Amniotic stem cell (primary cell): ENCODE results near the gene ZNF267.
"Not testable (repeated sequence)": the region's sequence is repeated elsewhere in the genome, so short reads cannot be mapped to it uniquely, and the experiment has no call there.

ENCODE experiments used
- DNase-seq: peaks from one replicate; lab custom pipeline; 2025; lab: John Stamatoyannopoulos, UW

The ZNF267 gene

DNA sequence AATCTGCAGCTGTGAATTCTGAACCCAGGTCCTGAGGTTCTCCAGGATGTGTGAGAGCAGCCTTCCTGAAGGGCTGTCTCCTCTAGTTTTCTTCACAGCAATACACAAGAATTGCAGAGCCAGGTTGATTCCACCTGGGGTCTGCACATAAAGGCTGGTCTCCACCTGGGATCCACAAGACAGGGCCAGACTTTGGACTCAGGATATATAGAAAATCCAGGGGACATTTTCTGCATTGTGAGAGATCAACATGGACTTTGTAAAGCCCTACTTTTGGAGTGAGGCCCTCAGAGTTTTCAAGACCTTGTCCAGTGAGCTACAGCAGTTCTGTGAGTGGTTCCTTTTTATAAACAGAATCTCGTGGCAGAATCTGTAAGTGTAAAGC, 6.3 kb downstream of the ZNF267 start:
- DNase-seq, result no peak

DNA sequence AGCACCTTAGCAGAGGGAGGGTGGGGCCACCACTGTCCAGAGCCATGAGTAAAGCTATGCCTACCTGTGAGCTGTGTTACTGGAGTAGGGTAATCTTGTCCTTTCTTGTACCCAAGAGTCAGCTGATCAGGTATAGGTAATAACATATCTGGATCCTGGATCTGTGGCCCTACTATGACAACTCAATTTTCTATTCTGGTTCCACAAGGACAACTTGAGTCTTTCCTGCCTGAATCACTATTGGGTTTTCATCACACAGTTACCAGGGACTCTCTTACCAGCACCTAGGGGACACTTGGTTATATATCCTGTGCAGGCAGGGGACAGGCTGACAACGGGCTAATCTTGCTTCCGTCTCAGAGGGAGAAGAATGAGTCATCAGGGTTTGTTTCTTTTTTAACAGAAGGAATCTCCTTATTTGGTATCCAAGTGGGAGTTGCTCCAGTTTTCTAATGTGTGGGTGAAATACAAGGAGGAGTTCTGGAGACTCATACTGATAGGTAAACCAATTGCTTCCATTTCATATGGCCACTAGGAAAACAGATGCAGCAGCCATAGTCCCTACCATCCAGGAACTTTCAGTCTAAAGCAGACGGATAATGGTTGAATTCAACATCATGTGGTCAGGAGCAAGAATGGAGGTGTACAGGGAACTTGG, 6.8 kb downstream of the ZNF267 start:
- peak; percentile 29 for DNase-seq

DNA sequence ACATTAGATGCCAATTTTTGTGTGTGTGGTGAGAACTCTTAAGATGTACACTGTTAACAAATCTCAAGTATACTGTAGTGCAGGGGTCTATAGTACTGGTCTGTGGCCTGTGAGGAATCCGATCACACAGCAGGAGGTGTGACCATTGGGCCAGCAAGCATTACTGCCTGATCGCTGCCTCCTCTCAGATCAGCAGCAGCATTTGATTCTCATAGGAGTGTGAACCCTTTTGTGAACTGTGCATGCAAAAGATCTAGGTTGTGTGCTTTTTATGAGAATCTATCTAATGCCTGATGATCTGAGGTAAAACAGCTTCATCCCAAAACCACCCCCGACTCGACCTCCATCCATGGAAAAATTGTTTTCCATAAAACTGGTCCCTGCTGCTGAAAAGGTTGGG, 12.6 kb downstream of the ZNF267 start:
- DNase-seq, result no peak

DNA sequence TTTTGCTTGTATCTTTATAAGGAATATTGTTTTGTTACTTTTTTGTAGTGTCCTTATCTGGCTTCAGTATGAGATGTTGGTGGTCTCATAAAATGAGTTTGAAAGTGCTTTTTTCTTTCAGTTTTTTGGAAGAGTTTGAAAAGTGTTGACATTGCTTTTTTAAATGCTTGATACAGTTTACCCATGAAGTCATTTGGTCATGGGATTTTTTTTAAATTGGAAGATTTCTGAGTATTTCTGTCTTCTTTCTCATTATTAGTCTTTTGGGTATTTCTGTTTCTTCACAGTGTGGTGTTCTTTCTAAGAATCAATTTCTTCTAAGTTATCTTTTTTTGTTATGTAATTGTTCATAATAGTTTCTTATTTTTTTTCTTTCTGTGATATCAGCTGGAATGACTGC, 15.1 kb downstream of the ZNF267 start:
- DNase-seq, result no peak

DNA sequence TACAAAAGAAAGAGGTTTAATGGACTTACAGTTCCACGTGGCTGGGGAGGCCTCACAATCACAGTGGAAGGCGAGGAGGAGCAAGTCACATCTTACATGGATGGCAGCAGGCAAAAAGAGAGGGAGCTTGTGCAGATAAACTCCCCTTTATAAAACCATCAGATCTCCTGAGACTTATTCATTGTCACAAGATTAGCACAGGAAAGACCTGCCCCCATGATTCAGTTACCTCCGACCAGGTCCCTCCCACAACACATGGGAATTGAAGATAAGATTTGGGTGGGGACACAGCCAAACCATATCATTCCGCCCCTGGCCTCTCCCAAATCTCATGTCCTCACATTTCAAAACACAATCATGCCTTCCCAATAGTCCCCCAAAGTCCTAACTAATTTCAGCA, 18.5 kb downstream of the ZNF267 start:
- not testable (repeated sequence) for DNase-seq

DNA sequence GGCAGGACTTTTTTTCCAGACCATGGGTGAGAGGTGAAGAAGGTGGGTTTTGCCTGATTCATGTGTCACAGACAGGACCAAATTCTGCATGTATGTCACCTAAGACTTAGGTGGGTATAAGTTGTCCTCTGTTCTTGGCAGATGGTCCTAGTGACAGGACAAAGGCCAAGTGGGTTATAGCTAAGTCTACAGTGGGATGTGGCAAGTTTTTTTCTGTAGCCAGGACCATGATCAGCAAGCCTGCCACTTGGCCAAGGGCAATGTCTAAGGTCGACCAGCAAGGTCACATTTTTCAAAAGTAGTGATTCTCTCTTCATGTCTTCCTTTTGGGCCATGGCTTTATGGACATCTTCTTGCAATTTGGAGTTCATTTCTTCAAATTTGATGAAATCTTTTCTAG, 20.2 kb downstream of the ZNF267 start:
- no peak for DNase-seq

DNA sequence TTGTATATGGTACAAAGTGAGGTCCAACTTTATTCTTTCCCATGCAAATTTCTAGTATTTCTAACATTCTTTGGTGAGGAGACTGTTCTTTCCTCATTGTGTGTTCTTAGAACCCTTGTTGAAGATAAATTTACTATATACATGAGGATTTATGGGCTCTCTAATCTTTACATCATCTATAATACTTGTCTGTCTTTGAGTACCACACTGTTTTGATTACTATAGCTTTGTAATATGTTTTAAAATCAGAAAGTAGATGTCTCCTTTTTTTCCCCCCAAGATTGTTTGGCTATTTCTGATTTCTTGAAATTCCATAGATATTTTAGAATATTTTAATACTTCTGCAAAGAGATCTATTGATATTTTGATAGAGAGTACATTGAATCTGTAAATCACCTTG, 23.7 kb downstream of the ZNF267 start:
- no peak for DNase-seq

DNA sequence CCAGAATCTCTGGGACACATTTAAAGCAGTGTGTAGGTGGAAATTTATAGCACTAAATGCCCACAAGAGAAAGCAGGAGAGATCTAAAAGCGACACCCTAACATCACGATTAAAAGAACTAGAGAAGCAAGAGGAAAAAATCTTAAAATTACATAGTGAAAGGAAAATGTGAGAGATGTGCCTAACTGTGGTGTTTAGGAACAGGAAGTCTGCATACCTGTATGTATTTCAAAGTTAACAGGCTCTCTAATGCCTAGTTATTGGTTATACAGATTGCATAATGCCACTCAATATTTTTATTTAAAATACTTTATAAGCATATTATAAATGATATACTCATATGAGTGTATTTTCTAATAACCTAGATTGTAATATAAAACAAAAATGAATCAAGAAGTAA, 25.9 kb downstream of the ZNF267 start:
- no peak for DNase-seq

DNA sequence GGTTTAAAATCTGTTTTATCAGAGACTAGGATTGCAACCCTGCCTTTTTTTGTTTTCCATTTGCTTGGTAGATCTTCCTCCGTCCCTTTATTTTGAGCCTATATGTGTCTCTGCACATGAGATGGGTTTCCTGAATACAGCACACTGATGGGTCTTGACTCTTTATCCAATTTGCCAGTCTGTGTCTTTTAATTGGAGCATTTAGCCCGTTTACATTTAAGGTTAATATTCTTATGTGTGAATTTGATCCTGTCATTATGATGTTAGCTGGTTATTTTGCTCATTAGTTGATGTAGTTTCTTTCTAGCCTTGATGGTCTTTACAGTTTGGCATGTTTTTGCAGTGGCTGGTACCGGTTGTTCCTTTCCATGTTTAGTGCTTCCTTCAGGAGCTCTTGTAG, 31.0 kb downstream of the ZNF267 start:
- DNase-seq, result not testable (repeated sequence)

DNA sequence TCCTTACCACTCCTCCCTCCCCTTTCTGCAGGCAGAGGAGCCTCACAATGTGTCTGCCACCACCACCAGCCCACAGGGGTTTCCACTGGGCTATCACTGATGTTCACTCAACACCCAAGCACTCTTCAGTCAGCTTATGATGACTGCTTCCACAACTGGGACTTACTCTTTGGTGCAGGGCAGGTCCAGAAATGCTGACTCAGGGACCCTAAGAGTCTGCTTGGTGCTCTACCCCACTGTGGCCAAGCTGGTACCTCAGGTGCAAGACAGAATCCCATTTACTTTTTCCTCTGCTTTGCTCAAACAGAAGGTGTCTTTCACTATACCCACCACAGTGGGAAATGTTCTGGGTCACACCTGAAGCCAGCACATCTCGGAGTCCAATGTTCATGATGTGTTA, 40.1 kb downstream of the ZNF267 start:
- no peak for DNase-seq

DNA sequence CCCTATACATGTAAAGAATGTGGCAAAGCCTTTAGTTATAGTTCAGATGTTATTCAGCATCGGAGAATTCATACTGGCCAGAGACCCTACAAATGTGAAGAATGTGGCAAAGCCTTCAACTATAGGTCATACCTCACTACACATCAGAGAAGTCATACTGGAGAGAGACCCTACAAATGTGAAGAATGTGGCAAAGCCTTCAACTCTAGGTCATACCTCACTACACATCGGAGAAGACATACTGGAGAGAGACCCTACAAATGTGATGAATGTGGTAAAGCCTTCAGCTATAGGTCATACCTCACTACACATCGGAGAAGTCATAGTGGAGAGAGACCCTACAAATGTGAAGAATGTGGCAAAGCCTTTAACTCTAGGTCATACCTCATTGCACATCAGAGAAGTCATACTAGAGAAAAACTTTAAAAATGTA, 42.5 kb downstream of the ZNF267 start:
- no peak for DNase-seq

DNA sequence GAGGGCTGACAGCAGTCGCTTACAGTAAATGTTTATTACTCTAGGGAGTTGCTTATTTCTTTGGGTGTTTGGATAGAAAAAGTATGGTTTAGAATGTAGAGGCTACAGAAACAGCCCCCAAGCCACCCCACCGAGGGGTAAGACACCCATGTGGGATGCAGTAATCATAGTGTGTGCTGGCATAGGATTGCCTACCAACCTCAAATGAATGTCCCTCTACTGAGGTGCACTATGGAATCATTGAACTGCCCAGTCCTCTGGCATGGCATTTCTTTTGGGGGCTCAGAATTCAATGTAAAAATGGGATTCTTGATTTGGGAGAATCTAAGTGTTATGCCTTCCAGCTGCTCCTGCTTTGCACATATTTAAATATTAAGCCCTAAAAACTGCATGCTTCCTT, 46.8 kb downstream of the ZNF267 start:
- DNase-seq, result no peak

DNA sequence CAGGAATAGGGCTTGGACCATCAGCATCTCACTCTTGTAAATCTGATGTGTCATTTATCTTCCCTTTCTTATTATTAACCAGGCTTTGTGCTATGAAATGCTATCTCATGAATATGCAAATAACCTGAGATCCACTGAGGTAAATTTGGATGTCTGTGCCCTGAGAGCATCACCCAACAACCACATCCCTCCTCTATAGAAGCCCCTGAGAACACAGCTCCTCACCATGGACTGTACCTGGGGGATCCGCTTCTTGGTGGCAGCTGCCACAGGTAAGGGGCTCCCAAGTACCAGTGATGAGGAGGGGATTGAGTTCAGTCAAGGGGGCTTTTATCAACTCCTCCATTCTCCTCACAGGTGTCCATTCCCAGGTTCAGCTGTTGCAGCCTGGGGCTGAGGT, 78.2 kb downstream of the ZNF267 start:
- not testable (repeated sequence) for DNase-seq

DNA sequence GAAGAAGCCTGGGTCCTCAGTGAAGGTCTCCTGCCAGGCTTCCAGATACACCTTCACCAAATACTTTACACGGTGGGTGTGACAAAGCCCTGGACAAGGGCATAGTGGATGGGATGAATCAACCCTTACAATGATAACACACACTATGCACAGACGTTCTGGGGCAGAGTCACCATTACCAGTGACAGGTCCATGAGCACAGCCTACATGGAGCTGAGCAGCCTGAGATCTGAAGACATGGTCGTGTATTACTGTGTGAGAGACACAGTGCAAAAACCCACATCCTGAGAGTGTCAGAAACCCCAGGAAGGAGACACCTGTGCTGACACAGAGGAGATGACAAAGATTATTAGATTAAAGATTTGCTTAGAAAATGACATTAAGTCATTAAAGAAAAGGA, 78.6 kb downstream of the ZNF267 start:
- DNase-seq, result not testable (repeated sequence)

DNA sequence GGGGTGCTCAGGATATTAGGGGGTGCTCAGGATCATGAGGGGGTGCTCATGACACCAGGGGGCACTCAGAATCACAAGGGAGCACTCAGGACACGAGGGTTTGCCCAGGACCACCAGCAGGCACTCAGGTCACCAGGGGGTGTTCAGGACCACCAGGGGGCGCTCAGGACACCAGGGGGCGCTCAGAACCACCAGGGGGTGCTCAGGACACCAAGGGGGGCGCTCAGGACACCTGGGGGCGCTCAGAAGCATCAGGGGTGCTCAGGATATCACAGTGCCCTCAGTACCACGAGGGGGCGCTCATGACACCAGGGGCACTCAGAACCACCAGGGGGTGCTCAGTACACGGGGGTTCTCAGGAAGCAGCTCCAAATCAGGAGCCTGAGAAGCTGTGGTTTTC, 82.6 kb downstream of the ZNF267 start:
- DNase-seq, result not testable (repeated sequence)

DNA sequence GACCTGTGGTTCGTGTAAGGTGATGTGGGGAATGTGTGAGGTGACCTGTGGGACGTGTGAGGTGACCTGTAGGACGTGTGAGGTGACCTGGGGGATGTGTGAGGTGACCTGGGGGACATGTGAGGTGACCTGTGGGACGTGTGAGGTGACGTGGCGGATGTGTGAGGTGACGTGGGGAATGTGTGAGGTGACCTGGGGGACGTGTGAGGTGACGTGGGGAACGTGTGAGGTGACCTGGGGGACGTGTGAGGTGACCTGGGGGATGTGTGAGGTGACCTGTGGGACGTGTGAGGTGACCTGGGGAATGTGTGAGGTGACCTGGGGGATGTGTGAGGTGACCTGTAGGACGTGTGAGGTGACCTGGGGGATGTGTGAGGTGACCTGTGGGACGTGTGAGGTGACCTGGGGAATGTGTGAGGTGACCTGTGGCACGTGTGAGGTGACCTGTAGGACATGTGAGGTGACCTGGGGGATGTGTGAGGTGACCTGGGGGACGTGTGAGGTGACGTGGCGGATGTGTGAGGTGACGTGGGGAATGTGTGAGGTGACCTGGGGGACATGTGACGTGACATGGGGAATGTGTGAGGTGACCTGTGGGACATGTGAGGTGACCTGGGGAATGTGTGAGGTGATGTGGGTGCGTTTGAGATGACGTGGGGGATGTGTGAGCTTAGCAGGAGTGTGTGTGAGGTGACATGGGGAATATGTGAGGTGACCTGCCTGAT, 86.7 kb downstream of the ZNF267 start:
- DNase-seq, result not testable (repeated sequence)
